ENCODE measurements around the gene BCL2L12.

GRCh38 chr19:49616945-49617344 is 48.8 kb upstream of the BCL2L12 start:
- TF ChIP-seq FOS (IDR thresholded peaks at IDR 0.05; ENCODE audit: borderline replicate concordance, insufficient read depth, low read length), result no peak
- no peak for TF ChIP-seq CTCF (IDR thresholded peaks at IDR 0.05; ENCODE audit: extremely low read depth in 1 of 2, insufficient read depth in 1 of 2, low read depth in 1 of 2, low read length in 2 of 2)
- TF ChIP-seq EZH2 (IDR thresholded peaks at IDR 0.05; ENCODE audit: borderline replicate concordance, low read depth, low read length, severe bottlenecking), result no peak
- no peak for TF ChIP-seq POLR2A (IDR thresholded peaks at IDR 0.05; ENCODE audit: low read depth, low read length)
- TF ChIP-seq MAX (IDR thresholded peaks at IDR 0.05; ENCODE audit: insufficient read depth, insufficient read length), result no peak
- no peak for TF ChIP-seq POLR2AphosphoS5 (IDR thresholded peaks at IDR 0.05; ENCODE audit: insufficient read depth, low read depth, low read length)

Measured in endothelial cell of umbilical vein (primary cell).